ENCODE data around the gene PLCG1. TPM values are rescaled to one million over a fixed set of nuclear protein-coding genes. Genes with fewer than 3 reads are reported as not detected.

The PLCG1 gene
- total RNA-seq, 4 donors from 2014 or later: 93.0 to 357 (median 191) TPM

Small RNAs within 50 kb of the gene (small RNA-seq; reads per million reads assigned to genes)
- gene AL022394.1 (0 reads per million in 2 donors), gene MIR6871 (0 reads per million in 2 donors)

Other genes with a start within 250 kb of the PLCG1 start
- gene TOP1, start 108.7 kb upstream of the PLCG1 start, total RNA-seq: 10 to 100 TPM; 34.4 to 72.6 (median 39.8) TPM
- gene ZHX3, start 180.2 kb downstream of the PLCG1 start, total RNA-seq: 10 to 100 TPM; 33.8 to 53.0 (median 39.5) TPM
- 100 to 1,000 TPM in 3 of 4 donors, 10 to 100 TPM in 1; 85.0 to 320 (median 222) TPM for gene LPIN3, start 203.3 kb downstream of the PLCG1 start, total RNA-seq
- gene EMILIN3, start 229.3 kb downstream of the PLCG1 start, total RNA-seq: under 1 TPM in 1 of 4 donors, not detected in 3; 0.66 TPM